GM04503 (cell line): ENCODE data around the gene KDM1B.
"Not testable (repeated sequence)": the region's sequence is repeated elsewhere in the genome, so short reads cannot be mapped to it uniquely, and the experiment has no call there.

ENCODE experiments used
- DNase-seq: peaks from one replicate; pipeline ENCODE4 v3.0.0-alpha.2; 2012; ENCODE audit warnings: low read depth

Gene KDM1B

GRCh38 chr6:18231856-18232255, 76.6 kb downstream of the KDM1B start:
- DNase-seq, result not testable (repeated sequence)

DNA sequence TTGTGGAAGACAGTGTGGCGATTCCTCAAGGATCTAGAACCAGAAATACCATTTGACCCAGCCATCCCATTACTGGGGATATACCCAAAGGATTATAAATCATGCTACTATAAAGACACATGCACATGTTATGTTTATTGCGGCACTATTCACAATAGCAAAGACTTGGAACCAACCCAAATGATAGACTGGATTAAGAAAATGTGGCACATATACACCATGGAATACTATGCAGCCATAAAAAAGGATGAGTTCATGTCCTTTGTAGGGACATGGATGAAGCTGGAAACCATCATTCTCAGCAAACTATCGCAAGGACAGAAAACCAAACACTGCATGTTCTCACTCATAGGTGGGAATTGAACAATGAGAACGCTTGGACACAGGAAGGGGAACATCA, 78.5 kb downstream of the KDM1B start:
- DNase-seq, result not testable (repeated sequence)

GRCh38 chr6:18234564-18234963, 79.3 kb downstream of the KDM1B start:
- no peak for DNase-seq

GRCh38 chr6:18235524-18235923, 80.3 kb downstream of the KDM1B start:
- no peak for DNase-seq

DNA sequence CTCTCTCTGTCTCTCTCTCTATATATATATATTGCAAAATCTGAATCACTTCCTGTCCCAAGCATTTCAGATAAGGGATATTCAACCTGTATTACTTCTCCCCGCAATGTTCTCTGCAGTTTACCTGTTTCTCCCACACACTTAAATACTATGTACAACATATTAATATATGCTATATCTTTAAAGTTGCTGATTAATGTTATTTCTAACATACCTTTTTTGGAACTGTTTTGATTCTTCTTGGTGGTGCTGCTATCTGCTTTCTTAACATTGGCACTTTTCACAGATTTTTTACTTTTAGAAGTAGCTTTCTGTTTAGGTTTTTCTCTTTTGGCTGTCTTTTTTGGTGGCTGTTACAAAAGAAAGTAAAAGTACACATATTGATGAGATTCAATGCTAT, 81.9 kb downstream of the KDM1B start:
- no peak for DNase-seq

- DNase-seq, result no peak
Observed at GRCh38 chr6:18240230-18240629, 85.0 kb downstream of the KDM1B start.

- no peak for DNase-seq
Observed at GRCh38 chr6:18241208-18242038, 86.2 kb downstream of the KDM1B start.

DNA sequence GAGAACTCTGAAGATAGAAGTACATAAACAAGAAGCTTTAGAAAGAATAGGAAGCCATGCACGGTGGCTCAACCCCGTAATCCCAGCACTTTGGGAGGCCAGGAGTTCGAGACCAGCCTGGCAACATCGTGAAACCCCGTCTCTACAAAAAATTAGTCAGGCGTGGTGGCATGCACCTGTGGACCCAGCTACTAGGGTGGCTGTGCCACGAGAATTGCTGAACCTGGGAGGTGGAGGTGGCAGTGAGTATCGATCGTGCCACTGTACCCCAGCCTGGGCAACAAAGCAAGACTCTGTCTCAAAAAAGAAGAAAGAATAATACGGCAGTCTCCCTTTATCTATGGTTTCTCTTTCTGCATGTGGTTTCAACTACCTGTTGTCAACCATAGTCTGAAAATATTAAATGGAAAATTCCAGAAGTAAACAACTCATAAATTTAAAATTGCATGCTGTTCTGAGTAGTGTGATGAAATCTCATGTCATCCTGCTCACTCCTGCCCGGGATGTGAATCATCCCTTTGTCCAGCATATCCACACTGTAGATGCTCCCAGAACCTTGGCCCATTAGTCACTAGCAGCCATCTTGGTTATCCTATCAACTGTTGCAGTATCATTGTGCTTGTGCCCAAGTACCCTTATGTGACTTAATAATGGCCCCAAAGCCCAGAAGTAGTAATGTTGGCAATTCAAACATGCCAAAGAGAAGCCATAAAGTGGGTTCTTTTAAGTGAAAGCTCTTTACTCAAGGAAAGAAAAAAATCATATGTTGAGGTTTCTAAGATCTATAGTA, 87.0 kb downstream of the KDM1B start:
- peak; percentile 68 for DNase-seq

DNA sequence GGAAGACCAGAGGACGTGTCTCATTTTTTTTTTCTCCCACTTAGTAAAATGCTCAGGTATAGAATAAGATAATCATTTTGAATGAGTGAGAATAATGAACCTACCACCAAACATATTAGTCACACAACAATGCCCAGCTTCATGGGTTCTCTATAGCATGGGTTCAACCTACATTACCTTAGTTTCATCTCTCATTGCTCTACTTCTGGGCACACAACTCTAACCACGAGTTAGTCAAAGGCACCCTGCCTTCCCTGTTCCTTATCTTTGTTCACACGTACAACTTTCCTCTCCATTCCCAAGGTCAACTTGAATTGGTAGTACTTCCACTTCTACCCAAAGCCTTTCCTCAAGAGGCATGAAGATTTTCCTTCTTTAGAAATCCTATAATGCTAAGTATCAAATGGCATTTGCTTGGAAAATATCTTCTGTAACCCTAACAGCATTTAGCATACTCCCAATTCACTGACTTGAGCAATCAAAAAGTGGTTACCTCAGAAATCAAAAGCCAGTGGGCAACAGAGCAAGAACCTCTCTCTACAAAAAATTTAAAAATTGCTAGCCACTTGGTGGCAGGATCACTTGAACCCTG, 88.2 kb downstream of the KDM1B start:
- DNase-seq, result no peak

DNA sequence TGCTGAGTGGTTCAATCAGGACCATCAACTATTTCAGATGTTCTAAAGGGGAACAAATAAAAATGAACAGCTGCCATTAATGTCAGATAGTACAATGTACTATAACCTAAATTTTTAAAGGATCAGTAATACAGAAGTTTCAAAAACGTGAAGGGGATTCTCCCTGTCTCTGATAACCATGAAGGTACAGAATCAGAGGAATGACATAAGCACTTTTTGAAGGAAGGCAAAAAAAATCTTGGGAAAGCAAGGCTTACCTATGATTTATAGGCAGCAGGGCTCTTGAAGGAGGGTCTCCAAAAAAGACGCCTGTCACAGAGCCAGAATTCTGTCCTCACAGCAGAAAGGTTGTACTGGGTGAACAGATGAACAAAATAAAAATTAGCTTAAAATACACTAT, 89.0 kb downstream of the KDM1B start:
- no peak for DNase-seq

GRCh38 chr6:18245079-18245478, 89.9 kb downstream of the KDM1B start:
- DNase-seq, result no peak

DNA sequence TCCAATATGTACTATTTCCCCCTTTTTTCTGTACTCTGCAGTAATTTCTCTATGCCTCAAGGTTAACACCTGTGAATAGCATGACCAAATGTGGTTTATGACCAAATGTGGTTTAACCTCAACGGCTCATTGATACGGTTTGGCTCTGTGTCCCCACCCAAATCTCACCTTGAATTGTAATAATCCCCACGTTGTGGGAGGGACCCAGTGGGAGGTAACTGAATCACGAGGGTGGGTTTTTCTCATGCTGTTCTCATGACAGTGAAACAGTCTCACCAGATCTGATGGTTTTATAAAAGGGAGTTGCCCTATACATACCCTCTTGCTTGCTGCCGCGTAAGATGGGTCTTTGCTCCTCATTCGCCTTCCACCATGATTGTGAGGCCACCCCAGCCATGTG, 90.4 kb downstream of the KDM1B start:
- no peak for DNase-seq

DNA sequence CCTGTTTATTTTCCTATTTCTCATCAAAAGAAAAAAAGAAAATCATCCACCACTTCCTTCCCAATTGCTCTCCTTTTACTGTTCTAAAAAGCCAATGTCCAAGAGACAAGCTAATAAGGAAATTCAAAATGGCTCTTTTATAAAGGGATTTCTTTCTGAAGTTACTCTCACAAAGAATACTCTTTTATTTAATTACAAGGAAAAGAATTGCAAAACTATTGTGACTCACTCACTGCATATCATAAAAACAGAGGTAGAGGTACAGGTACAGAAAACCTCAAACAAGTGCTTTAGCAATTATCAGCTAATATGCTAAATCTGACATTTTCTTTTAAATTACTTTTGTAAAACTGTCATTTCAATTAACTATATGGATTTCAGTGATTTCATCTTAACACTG, 91.0 kb downstream of the KDM1B start:
- DNase-seq, result no peak

- no peak for DNase-seq
Observed at GRCh38 chr6:18247002-18247401, 91.8 kb downstream of the KDM1B start.

DNA sequence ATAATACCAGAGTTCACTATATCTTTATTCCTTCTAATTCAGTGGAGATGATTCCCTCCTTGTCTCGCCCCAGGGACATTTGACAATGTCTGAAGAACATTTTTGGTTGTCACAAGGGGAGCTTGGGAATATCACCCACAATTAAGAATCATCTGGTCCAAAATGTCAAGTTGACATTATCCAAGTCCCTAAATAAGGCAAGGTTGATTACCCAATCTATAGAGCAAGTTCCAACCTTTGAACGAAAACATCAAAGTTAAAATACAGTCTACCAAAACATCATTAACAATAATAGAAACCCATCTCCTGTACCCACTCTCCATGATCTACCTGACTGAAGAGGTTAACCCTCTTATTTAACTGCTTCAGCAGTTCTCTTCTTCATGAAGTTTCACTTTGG, 93.5 kb downstream of the KDM1B start:
- DNase-seq, result no peak

GRCh38 chr6:18249271-18249670, 94.0 kb downstream of the KDM1B start:
- DNase-seq, result no peak

GRCh38 chr6:18253635-18254034, 98.4 kb downstream of the KDM1B start:
- no peak for DNase-seq

DNA sequence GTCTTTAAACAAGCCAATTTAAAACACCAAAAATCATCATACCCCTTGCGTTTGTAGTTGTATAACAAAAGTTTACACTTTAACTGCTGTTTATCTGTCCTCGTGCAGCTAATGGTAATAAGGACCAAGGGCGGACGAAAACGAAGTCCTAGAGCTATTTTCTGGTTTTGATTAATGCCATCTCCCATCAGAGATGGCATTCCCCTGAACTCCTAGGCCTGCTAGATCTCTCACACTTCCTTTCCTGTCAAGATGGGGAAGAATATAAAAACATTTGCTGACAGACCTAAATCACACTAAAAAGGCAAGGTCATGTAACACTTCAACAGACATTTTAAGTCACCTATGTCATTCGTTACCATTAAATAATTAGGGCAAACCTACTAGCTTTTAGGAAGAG, 99.6 kb downstream of the KDM1B start:
- no peak for DNase-seq

DNA sequence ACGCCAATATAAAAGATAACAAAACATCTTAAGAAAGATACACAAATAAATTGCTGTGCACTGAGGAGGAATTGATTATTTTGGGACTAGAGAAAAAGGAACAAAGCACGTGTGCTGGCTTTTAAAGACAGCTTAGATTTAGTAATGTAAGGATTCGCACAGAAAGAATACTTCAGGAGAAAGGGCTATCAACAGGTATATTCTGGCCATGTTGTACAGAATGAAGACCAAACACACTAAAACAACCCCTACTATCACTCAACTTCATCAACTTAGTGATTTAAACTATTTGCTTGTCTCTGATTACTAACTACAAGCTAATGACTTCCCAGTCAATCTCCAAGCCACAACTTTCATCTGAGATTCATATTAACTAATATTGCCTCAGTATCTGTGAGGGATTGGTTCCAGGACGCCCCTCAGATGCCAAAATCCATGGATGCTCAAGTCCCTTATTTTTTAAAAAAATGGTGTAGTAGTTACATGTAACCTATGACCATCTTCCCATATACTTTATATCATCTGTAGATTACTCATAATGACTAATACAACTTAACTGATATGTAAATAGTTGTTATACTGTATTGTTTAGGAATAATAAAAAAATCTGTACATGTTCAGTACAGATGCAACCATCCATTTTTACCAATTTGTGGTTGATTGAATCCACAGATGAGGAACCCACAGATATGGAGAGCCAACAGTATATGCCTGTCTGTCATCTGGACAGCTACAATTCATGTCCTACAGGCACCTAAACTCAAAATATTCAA, 104.6 kb downstream of the KDM1B start:
- DNase-seq, result no peak

DNA sequence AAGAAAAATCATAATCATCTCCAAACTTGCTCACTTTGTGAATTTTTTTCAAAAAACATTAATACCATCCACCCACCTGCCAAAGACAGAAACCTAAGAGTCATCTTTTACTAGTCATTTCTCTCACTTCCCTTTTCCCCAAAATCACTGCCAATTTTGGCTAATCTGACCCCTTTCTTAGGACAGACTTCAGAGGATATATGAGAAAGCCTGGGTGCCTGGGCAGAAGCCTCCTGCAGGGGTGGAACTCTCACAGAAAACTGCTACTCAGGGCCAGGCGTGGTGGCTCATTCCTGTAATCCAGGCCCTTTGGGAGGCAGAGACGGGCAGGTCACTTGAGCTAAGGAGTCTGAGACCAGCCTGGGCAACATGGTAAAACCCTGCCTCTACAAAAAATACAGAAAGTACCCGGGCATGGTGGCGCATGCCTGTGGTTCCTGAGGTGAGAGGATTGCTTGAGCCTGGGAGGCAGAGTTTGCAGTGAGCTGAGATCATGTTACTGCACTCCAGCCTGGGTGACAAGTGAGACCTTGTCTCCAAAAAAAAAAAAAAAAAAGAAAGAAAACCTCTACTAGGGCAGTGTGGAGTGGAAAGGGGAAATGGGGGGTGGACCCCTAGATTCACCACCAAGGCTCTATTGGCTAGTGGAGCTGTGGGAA, 105.4 kb downstream of the KDM1B start:
- DNase-seq, result no peak

DNA sequence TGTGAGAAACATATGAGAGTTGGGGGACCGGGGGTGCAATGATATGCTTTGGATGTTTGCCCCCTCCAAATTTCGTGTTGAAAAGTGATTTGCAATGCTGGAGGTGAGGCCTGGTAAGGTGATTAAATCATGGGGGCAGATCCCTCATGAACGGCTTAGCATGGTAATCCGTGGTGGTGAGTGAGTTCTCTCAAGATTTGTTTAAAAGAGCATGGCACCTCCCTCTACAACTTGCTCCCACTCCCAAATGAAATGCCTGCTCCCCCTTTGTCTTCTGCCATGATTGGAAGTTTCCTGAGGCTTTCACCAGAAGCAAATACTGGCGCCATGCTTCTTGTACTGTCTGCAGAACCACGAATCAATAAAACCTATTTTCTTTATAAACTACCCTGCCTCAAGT, 106.7 kb downstream of the KDM1B start:
- no peak for DNase-seq
